Hindlimb muscle (tissue), 1 donor: Measurements from ENCODE around the gene GALNTL6. TPM values are rescaled to one million over a fixed set of nuclear protein-coding genes. Genes with fewer than 3 reads are reported as not detected.
"Not testable (repeated sequence)": the region's sequence is repeated elsewhere in the genome, so short reads cannot be mapped to it uniquely, and the experiment has no call there.

Experiments used
- DNase-seq: peaks from one replicate; pipeline ENCODE4 v3.0.0-alpha.2; 2013
- polyA plus RNA-seq: library from polyadenylated mRNA; unstranded; fragments of 120-200 nt; gene quantifications from one replicate; pipeline ENCODE4 v1.2.1, GENCODE V29; 2013; ENCODE audit not compliant: insufficient read length

The GALNTL6 gene
- polyA plus RNA-seq, 1 donor, result 2.9 TPM

DNA sequence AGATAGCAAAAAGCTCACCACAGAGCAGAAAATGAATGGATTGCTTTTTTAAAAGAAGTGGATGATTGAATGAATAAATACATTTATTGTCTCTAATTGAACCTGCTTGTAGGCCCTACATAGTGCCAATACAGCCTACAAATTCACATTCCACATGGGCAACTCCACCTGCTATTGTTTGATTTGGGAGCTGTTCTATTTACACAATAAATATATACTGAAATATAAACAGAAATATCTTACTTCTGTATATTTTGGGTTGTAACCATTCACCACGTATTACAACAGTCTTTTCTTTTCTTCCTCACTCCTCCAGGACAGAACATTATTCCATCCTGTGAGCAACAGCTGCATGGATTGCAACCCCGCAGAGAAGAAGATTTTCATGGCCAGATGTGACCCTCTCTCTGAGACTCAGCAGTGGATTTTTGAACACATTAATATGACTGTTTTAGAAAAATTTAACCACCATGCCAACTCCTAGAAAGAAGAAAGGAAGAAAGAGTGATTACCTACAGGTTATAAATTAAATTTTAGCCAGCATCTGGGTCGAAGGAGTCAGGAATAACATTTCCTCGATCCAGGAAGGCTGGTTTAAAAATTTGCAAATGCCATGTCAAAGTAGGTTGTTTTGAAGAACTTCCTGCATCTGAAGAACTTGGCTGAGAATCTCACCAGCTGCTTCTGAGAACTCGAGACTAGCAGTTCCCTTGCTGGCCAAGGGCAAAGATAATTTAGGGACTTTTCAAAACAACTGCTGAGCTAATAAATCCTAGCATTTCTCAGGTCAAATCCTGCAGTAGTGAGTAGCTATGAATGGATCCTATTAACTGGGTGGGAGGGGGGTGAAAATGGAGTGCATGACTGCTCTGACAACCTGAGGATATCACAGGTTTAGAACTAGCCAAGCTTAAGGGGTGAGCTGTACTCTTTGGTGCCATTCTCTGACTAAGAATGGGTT, 1226.7 kb downstream of the GALNTL6 start:
- peak; percentile 27 for DNase-seq

- no peak for DNase-seq
Measured at GRCh38 chr4:173041482-173041881, 1228.3 kb downstream of the GALNTL6 start.

DNA sequence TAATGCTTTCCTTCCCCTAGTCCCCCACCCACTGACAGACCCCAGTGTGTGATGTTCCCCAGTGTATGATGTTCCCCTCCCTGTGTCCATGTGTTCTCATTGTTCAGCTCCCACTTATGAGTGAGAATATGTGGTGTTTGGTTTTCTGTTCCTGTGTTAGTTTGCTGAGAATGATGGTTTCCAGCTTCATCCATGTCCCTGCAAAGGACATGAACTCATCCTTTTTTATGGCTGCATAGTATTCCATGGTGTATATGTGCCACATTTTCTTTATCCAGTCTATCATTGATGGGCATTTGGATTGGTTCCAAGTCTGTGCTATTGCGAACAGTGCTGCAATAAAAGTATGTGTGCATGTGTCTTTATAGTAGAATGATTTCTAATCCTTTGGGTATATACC, 1228.9 kb downstream of the GALNTL6 start:
- DNase-seq, result not testable (repeated sequence)

GRCh38 chr4:173044340-173044739, 1231.1 kb downstream of the GALNTL6 start:
- DNase-seq, result no peak

- peak; percentile 32 for DNase-seq
Measured at GRCh38 chr4:173045571-173045970, 1232.4 kb downstream of the GALNTL6 start.

DNA sequence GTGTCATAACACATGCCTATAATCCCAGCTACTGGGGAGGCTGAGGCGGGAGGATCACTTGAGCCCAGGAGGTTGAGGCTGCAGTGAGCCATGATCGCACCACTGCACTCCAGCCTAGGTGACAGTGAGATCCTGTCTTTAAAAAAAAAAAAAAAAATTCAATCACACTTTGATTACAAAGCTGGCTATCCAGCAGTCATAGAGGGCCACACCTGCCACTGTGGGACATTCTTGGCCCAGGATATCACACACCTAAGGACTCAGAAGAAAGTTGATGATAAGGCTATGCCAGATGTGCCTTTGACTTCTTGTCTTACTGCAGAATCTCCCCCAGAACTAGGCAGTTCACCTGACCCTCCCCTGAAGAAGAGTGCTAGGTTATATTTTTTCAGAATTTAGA, 1232.9 kb downstream of the GALNTL6 start:
- DNase-seq, result no peak

DNA sequence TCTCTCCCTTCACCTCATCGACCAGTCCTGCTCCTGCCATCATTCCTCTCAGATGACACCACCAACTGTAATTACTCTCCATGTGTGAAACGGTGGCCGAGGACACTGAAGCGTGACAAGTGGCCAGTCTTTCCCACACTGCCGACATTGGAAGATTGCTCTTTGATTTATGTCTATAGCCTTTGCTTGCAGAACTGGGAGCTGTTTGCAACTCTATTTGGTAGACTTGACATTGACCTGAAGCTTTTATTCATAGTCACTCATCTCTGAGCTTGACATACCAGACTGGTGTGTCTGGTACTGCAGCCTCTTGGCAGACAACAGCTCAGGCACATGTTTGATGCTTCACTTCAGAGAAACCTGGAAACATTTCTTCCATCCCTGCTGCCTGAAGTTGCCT, 1233.6 kb downstream of the GALNTL6 start:
- no peak for DNase-seq

DNA sequence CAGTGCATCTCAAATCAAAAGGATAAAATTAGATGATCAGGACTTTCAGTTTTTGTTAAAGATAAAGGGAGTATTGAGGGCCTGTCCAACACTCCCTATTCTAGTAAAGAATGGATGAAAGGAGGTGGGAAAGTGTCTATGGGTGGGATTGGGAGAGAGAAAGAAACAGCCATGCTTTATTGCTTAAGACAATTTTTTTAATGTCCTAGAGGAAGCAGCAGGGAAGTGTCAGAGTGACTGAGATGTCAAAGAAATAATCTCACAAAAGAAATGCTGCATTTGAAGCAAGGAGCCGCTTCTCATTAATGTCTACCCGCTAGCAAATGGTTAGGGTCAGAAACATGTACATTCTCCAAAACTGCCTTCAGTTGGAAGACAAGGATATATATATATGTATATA, 1238.0 kb downstream of the GALNTL6 start:
- DNase-seq, result no peak

- peak; percentile 16 for DNase-seq
Measured at GRCh38 chr4:173051716-173052115, 1238.5 kb downstream of the GALNTL6 start.

GRCh38 chr4:173052439-173052838, 1239.2 kb downstream of the GALNTL6 start:
- no peak for DNase-seq

GRCh38 chr4:173056271-173056670, 1243.1 kb downstream of the GALNTL6 start:
- DNase-seq, result no peak

DNA sequence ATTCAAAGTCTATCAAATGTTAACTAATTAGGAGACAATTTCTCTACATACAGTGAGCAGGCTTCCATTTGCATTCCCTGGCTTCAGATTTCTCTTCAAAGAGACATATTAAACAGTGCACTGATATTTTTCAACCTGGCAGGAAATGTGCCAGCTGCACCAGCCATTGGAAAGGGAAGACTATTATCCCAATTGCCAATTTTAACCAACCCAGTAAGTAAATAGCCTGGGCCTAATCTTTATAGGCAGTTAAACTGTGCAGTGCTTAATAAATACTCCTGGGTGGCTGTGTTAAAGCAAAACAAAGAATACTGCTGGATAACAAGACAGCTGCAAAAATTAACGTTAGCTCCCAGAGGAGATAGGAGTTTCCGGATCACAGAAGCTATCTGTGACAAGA, 1243.5 kb downstream of the GALNTL6 start:
- DNase-seq, result no peak

- DNase-seq, result no peak
Measured at GRCh38 chr4:173057442-173057841, 1244.2 kb downstream of the GALNTL6 start.

- no peak for DNase-seq
Measured at GRCh38 chr4:173057901-173058300, 1244.7 kb downstream of the GALNTL6 start.

DNA sequence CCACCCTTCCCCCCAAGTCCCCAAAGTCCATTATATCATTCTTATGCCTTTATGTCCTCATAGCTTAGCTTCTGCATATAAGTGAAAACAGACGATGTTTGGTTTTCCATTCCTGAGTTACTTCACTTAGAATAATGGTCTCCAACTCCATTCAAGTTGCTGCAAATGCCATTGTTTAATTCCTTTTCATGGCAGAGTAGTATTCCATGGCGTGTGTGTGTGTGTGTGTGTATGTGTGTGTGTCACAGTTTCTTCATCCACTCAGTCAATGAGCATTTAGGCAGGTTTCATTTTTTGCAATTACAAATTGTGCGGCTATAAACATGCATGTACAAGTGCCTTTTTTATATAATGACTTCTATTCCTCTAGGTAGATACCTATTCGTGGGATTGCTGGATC, 1248.0 kb downstream of the GALNTL6 start:
- DNase-seq, result no peak

GRCh38 chr4:173073939-173074500, 1260.8 kb downstream of the GALNTL6 start:
- DNase-seq, result no peak

- no peak for DNase-seq
Measured at GRCh38 chr4:173074501-173074946, 1261.3 kb downstream of the GALNTL6 start.

DNA sequence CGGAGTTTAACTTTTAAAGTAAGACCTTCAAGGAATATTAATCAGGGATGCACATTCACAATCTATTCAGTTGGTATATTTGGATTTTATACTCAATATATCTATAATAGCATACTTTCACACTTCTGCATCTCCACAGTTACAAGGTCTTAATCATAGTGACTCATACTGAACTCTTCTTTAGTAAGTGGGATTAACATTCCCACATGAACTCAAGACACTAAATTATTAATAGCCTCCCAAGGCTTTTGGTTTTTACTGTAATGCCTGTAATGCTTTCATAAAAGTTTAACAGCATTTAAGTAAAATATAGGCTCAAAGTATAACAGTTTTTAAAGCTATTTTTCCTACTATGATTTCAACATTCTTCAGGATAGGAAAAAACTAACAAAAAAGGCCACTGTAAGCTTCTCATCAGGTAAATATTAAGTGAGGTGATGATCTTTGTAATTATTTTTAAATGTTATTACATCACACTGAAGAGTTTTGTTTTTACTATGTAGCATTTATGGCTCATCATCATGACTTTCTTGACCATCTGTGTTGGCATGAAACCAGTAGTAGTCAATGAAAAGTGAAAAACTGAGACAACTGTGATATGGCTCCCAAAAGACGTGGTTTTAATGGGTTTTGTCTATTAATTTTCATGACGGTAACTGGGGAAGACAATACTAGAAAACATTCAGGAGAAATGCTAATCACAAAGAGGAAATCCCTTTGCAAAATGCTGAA, 1263.9 kb downstream of the GALNTL6 start:
- peak; percentile 26 for DNase-seq

DNA sequence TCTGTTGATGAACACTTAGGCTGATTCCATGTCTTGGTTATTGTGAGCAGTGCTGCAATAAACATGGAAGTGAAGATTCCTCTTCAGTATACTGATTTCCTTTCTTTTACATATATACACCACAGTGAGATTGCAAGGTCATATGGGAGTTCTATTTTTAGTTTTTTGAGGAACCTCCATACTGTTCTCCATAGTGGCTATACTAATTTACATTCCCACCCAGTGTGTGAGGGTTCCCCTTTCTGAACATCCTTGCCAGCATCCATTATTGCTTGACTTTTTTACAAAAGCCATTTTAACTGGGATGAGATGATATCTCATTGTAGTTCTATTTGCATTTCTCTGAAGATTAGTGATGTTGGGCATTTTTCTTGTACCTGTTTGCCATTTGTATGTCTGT, 1274.9 kb downstream of the GALNTL6 start:
- no peak for DNase-seq
